Testis (tissue), 3 donors: Measurements from ENCODE around the gene SDF4. TPM values are rescaled to one million over a fixed set of nuclear protein-coding genes. Genes with fewer than 3 reads are reported as not detected.

Experiments used
- DNase-seq: peaks from one replicate; pipeline ENCODE4 v3.0.0-alpha.2; 2019
- H3K27ac ChIP-seq, 2 donors: fragments of 200-600 bp; sonication (generic); one replicate each; pipeline ENCODE4 v1.5.1; 2019
- H3K27me3 ChIP-seq: fragments of 200-600 bp; sonication (generic); one replicate; pipeline ENCODE4 v1.5.1; 2019
- H3K36me3 ChIP-seq: fragments of 200-600 bp; sonication (generic); one replicate; pipeline ENCODE4 v1.5.1; 2017; ENCODE audit warnings: low read depth; ENCODE audit errors: missing control alignments
- H3K4me1 ChIP-seq: fragments of 200-600 bp; sonication (generic); one replicate; pipeline ENCODE4 v1.5.1; 2019
- H3K4me3 ChIP-seq, 2 donors: fragments of 200-600 bp; sonication (generic); one replicate each; pipeline ENCODE4 v1.5.1; 2017 to 2019
- H3K9me3 ChIP-seq: fragments of 200-600 bp; sonication (generic); one replicate; pipeline ENCODE4 v1.5.1; 2017
- POLR2A ChIP-seq: fragments of 450-650 bp; IDR thresholded peaks from one replicate; pipeline ENCODE4 v1.6.1; 2017; ENCODE audit warnings: antibody characterized with exemption, mild to moderate bottlenecking, moderate library complexity
- WGBS, 2 donors: methylation state at CpG; one replicate each; pipeline ENCODE4 v1.1.5; 2018; 5-methylcytosine and 5-hydroxymethylcytosine counted together
- intact Hi-C: fragments of 100-400 bp; cut with DNase I; formaldehyde crosslinking; loops from one replicate; pipeline ENCODE4 v1.15.1; 2023; ENCODE audit warnings: low total_unique reads
- polyA plus RNA-seq: library from polyadenylated mRNA; stranded (reverse); fragments of 350-450 nt; fragmentation: Illumina TruSeq; extraction: RNeasy Lipid Tissue Mini Kit (QIAGEN cat#74804); gene quantifications from one replicate; pipeline ENCODE4 v1.2.3, GENCODE V29; 2014; ENCODE audit warnings: low read depth, low replicate concordance; ENCODE audit not compliant: insufficient read depth
- total RNA-seq, 2 donors: library from RNA; depleted of rRNA; stranded (reverse); fragments of >200 nt; gene quantifications; one replicate each; pipeline ENCODE4 v1.2.3, GENCODE V29; 2016
- TF ChIP-seq, protein P1 (sequence below), 3 experiments: fragments of 450-650 bp in 2 of 3; fragments of 200-600 bp in 1 of 3; sonication (generic) in 1 of 3; IDR thresholded peaks; one replicate each; pipeline ENCODE4 v1.5.1; 2016 to 2019; ENCODE audit warnings: antibody characterized with exemption in 3 of 3, mild to moderate bottlenecking in 2 of 3, moderate library complexity in 1 of 3

The SDF4 gene
- total and polyA plus RNA-seq, 3 donors from 2014 or later, result 146 to 167 (median 158) TPM

DNA sequence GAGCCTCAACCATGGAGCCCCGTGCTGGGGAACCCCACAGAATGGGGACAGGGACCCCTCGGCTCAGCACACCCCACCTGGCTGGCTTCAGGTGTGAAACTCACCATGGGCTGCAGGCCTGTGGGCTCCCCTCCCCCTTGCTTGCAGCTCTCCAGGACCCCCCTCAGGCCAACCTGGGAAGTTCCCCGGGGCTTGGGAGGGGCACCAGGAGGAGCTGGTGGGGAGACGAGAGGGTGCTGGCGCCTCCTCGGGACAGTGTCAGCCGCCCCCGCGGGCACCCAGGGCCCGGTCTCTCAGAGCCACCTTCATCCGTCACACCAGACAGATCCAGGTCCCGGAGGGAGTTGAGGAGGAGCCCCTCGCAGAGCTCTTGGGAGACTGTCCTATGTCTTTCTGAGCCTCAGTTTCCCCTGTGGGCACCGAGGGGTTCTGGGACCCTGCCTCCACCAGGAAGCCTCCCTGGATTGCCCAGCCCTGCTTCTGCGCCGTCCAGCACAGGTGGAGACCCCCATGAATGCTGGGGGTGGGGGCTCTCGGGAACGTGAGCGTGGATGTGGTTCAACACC lies 24.8 kb downstream of the SDF4 start:
- no peak for TF ChIP-seq POLR2A
- TF ChIP-seq, protein P1, sequence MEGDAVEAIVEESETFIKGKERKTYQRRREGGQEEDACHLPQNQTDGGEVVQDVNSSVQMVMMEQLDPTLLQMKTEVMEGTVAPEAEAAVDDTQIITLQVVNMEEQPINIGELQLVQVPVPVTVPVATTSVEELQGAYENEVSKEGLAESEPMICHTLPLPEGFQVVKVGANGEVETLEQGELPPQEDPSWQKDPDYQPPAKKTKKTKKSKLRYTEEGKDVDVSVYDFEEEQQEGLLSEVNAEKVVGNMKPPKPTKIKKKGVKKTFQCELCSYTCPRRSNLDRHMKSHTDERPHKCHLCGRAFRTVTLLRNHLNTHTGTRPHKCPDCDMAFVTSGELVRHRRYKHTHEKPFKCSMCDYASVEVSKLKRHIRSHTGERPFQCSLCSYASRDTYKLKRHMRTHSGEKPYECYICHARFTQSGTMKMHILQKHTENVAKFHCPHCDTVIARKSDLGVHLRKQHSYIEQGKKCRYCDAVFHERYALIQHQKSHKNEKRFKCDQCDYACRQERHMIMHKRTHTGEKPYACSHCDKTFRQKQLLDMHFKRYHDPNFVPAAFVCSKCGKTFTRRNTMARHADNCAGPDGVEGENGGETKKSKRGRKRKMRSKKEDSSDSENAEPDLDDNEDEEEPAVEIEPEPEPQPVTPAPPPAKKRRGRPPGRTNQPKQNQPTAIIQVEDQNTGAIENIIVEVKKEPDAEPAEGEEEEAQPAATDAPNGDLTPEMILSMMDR (IDR thresholded peaks at IDR 0.05), result no peak
- intact Hi-C loops, result no loop called here

DNA sequence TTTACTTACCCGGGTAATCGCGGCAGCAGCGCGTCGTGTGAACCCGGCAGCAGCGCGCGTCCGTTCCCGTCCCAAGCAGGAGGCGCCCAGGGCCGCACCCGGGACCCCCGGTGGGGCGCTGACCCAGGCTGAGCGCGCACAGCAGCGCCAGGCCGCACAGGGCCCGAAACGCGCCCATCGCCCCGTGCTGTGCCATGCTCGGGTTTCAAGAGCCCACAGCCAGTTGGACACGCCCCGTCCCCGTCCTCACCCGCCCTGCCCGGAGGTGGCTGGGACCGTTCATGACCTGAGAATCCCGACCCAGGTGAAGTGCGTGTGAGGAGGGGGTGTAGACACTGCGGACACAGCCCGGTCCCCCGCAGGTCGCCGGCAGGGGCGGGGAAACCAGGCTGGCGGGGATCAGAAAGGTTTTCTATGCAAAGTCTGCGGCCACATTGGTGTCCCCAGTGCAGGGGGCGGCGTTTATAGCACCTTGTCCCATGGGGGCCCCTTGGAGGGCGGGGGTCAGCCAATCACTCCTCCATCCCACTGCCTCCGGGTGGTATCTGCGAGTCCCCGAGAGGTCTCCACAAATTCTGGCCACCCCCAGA lies 25.3 kb downstream of the SDF4 start, which contains the start of gene TNFRSF18:
Gene TNFRSF18 (minus strand): TSS at position 217 of the 590 bp plus-strand sequence. CDS start 21 bp downstream, at position 196.
- WGBS, 2 donors, result 31 to 32% methylated on average over 31 to 49 of the region's 49 CpGs
- H3K4me1 ChIP-seq, result peaks cover 10% of the 10 kb centered on the region
- H3K9me3 ChIP-seq, result no peaks in the 10 kb centered on the region
- no peaks in the 10 kb centered on the region for H3K27me3 ChIP-seq
- intact Hi-C loops, result no loop called here
- H3K27ac ChIP-seq, result no peak within 1 kb of the TSS
- H3K36me3 ChIP-seq, result no peaks in the 10 kb centered on the region
- DNase-seq, result no peak
- H3K4me3 ChIP-seq, result no peak within 1 kb of the TSS
- TF ChIP-seq POLR2A, result no peak
- TF ChIP-seq, protein P1 (IDR thresholded peaks at IDR 0.05), result no peak

More for the DNA sequence above, 24.8 kb downstream of the SDF4 start:
- no peaks in the 10 kb centered on the region for H3K36me3 ChIP-seq
- no peaks in the 10 kb centered on the region for H3K9me3 ChIP-seq
- H3K27me3 ChIP-seq, result no peaks in the 10 kb centered on the region
- WGBS, 2 donors, result 74 to 75% methylated on average over 14 to 19 of the region's 19 CpGs
- H3K4me3 ChIP-seq, result no peak overlapping the region
- H3K27ac ChIP-seq, result no peak overlapping the region
- DNase-seq, result no peak
- peaks cover 10% of the 10 kb centered on the region for H3K4me1 ChIP-seq

DNA sequence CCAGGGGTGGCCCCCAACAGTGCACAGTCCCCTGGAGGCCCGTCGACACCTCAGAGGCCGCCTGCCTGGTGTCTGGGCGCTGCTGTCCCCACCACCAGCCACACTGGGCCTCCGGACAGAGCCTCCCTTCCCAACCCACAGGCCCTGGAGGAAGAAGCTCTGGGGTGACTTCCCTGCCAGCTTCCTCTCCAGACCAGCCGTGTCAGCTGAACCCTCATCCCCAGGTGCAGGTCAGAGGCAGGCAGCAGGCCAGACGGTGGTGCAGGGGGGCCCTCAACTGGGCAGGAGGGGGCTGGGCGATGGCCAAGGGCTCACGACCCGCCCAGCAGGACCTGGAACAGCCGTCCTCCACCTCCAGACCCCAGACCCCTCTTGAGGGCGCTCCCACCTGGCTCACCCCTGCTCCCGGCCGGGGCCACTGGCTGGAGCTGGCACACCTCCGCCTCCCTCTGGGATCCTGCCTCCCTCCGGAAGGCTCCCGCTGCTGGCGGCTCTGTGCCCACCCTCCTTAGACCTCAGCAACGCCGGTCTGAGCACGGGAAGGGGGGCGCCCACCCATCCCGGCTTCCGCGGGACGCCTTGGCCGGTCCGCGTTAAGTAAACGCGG lies 25.9 kb downstream of the SDF4 start:
- no peak overlapping the region for H3K27ac ChIP-seq
- H3K4me3 ChIP-seq, result no peak overlapping the region
- H3K9me3 ChIP-seq, result no peaks in the 10 kb centered on the region
- intact Hi-C loops, result no loop called here
- no peaks in the 10 kb centered on the region for H3K27me3 ChIP-seq
- TF ChIP-seq, protein P1 (IDR thresholded peaks at IDR 0.05), result no peak
- no peak for TF ChIP-seq POLR2A
- H3K4me1 ChIP-seq, result peaks cover 10% of the 10 kb centered on the region
- 56 to 67% methylated on average over 8 to 31 of the region's 31 CpGs for WGBS, 2 donors
- DNase-seq, result no peak
- no peaks in the 10 kb centered on the region for H3K36me3 ChIP-seq

- Histone ChIP-seq H3K4me1 (peaks cover 10% of the 10 kb centered on the region), H3K4me3 (no peak overlapping the region), H3K27me3 (no peaks in the 10 kb centered on the region), H3K9me3 (no peaks in the 10 kb centered on the region), H3K36me3 (no peaks in the 10 kb centered on the region), H3K27ac (no peak overlapping the region)
- intact Hi-C loops, result no loop called here
- no peak for DNase-seq
- 86 to 100% methylated on average over 1 to 19 of the region's 19 CpGs for WGBS, 2 donors
- no peak for TF ChIP-seq POLR2A
- TF ChIP-seq, protein P1 (IDR thresholded peaks at IDR 0.05), result no peak
These were observed 26.6 kb downstream of the SDF4 start for GRCh38 chr1:1204998-1205768.
